Measurements from ENCODE around the gene PRAMEF17.
A peak's percentile ranks its signal among the peaks of the same experiment; 100 is the strongest.
"Not testable (repeated sequence)": the region's sequence is repeated elsewhere in the genome, so short reads cannot be mapped to it uniquely, and the experiment has no call there.

Gene PRAMEF17, protein sequence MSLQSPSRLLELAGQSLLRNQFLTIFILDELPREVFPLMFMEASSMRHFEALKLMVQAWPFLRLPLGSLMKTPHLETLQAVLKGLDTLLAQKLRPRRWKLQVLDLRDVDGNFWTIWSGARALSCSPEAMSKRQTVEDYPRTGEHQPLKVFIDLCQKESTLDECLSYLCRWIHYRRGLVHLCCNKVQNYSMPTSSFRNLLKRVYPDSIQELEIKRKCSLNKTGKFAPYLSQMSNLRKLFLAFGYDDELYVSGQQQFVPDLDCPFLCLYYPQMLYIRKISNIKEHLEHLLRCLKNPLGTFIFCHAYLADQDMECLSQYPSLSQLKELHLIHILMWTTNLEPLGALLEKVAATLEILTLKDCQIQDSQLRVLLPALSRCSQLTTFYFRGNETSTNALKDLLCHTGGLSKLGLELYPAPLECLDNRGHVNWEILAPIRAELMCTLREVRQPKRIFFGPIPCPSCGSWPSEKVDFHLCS

DNA sequence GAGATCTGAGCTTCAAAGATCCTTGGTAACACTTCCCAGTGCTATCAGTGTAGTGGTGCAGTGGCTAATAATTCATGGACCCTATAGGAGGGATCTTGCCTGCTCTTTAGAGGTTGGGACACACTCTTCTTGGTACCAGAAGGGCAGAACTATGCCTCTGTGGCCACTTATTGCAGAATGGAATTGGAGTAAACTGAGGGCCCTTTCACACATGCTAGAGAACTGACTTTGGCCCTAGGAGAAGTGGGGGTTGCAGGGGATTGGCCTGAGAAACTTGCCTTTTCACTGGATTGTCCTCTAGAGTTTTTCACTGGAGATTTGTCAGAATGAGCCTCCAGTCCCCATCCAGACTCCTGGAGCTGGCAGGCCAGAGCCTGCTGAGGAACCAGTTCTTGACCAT lies at the start of gene PRAMEF17:
Gene PRAMEF17 (plus strand): TSS at position 301 of the 400 bp plus-strand sequence. CDS start 26 bp downstream, at position 327.
- not testable (repeated sequence) for DNase-seq (ENCODE audit: low read depth)

DNA sequence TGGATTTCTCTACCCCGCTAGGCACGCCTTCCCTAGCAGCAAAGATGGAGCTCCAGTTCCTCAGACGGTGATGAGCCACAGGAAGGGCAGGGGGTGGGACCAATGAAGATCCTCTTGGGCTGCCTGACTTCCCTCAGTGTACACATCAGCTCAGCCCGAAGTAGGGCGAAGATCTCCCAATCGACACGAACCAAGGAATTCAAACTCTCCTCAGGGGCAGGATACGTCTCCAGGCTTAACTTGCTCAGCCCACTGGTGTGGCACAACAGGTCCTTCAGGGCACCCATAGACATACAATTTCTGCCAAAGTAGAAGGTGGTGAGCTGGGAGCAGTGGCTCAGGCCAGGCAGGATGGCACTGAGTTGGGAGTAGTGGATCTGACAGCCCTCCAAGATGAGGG lies 46.9 kb upstream of the PRAMEF17 start:
- not testable (repeated sequence) for DNase-seq (ENCODE audit: low read depth)

DNA sequence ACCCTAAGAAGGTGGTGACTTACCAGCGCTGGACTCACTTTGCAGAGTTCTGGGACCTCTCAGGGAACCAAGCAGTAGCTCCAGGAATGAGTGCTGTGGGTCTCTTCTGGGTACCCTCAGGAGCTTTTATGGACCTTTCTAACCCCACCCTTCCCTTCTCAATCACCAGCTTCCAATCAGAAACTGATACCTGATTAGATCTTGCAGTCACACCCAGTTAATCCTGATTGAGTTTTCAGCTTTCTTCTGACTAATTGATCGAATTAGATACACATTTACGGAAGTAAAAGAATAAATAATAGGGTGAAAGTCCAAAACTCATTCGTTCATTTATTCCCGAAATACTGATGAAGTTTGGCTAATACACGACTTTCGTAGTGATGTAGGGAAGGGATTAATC lies 42.4 kb upstream of the PRAMEF17 start, which contains the start of gene PRAMEF14:
Gene PRAMEF14 (minus strand): TSS at position 101 of the 400 bp plus-strand sequence. CDS start 1,820 bp downstream, outside the sequence.
- not testable (repeated sequence) for DNase-seq (ENCODE audit: low read depth)

DNA sequence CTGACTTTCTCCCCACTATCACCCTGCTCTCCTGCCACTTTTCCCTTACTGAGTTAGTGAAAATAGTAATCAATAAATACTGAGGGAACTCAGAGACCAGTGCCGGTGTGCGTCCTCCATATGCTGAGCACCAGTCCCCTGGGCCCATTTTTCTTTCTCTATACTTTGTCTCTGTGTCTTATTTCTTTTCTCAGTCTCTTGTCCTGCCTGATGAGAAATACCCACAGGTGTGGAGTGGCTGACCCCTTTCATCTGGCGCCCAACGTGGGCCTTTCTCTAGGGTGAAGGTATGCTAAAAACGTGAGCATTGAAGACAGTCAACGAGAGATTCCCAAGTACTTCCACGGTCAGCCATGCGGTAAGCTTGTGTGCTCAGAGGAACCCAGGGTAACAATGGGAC lies 36.0 kb upstream of the PRAMEF17 start:
- not testable (repeated sequence) for DNase-seq (ENCODE audit: low read depth)

DNA sequence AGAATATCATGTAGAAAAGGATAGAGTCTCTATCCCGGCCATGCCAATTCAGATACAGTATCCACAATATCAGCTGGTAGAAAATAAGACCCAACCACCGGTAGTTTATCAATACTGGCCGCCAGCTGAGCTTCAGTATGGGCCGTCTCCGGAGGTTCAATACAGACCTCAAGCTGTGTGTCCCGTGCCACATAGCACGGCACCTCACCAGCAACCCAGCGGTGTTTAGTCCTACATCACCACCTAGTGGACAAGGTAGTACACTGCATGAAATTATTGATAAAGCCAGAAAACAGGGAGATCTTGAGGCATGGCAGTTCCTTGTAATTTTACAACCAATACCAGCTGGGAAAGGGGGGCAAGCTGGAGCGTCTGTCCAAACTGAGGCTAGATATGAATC lies 35.0 kb upstream of the PRAMEF17 start:
- not testable (repeated sequence) for DNase-seq (ENCODE audit: low read depth)

DNA sequence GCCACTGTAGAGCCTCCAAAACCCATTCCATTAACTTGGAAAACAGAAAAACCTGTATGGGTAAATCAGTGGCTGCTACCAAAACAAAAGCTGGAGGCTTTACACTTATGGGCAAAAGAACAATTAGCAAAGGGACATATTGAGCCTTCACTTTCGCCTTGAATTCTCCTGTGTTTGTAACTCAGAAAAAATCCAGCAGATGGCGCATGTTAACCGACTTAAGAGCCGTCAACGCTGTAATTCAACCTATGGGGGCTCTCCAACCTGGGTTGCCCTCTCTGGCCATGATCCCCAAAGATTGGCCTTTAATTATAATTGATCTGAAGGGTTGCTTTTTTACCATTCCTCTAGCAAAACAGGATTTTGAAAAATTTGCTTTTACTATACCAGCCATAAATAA lies 32.7 kb upstream of the PRAMEF17 start:
- DNase-seq (ENCODE audit: low read depth): peak; percentile 13

DNA sequence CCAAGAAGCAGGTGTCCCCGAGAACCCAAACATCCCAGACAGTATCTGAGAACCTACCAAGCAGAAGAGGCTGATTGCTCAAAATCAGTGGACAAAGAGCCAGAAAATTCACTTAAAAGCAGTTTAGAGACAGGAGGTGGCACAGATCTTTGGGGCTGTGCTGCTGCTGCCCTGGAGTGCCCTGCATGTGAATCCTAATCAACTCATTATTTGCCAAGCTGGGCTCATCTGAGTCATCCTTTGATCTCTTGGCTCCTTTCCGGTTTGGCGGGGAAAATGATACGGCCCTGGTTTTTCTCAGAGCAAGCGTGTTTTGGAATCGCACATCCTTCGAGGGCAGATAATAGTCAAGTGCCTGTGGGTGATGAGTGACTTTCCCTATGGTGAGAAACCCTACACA lies 27.1 kb upstream of the PRAMEF17 start:
- DNase-seq (ENCODE audit: low read depth): not testable (repeated sequence)

DNA sequence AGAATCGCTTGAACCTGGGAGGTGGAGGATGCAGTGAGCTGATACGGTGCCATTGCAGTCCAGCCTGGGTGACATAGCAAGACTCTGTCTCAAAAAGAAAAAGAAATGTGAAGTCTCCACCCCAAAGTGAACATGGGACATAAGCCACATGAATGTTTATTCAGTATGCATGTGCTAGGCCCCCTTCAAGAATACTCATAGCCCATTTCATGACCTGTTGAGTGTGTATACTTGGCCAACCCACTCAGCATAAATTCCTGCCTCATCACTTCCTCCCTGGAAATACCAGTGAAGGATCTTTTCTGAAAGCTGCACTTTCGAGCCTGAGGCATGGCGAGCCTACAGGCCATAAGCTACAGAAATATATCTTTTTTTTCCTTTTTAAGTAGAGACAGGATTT lies 24.5 kb upstream of the PRAMEF17 start:
- not testable (repeated sequence) for DNase-seq (ENCODE audit: low read depth)

DNA sequence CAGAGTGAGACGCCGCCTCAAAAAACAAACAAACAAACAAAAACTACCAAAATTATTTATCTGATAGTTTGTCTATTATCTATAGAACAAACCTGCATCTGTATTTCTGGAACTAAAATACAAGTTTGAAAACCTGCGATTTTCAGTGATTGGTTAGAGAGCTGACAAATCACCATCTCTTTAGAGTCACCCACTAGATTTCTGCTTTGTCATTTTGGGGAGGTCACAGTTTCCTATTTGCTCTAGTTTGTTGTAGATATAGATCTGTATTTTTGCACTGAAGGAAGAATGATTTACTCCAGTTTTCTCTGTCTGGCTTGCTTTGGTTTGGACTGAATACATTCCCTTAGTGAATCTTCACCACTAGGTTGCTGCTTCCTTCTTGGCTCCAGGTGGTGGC lies 22.9 kb upstream of the PRAMEF17 start:
- not testable (repeated sequence) for DNase-seq (ENCODE audit: low read depth)

DNA sequence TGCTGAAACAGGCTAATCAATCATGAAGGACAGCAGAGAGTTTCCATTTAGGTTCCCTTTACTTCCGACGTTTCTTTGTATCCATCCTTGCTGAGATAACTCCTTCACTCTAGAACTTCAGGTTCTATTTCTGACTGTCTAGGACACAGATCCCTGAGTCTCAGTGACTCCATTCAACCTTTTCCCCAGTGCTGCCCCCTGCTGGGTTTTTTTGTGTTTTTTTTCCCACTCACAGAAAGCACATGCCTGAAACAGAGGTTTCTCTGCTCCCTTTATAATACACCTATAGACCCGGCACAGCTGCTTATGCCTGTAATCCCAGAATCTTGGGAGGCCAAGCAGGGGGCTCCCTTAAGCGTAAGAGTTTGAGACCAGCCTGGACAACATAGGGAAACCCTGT lies 20.9 kb upstream of the PRAMEF17 start:
- DNase-seq (ENCODE audit: low read depth): not testable (repeated sequence)

DNA sequence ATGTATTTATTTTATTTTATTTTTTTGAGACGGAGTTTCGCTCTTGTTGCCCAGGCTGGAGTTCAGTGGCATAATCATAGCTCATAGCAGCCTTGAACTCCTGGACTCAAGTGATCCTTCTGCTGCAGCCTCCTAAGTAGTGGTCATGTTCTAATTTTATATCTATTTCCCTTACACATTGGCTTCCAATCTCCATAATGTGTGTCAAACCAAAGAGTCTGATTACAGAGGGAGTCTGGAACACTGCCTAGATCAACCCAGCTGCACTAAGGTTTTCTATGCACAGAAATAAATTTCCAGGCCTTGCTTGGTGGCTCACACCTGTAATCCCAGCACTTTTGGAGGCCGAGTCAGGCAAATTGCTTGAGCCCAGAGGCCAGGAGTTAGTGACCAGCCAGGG lies 10.4 kb upstream of the PRAMEF17 start:
- DNase-seq (ENCODE audit: low read depth): not testable (repeated sequence)

DNA sequence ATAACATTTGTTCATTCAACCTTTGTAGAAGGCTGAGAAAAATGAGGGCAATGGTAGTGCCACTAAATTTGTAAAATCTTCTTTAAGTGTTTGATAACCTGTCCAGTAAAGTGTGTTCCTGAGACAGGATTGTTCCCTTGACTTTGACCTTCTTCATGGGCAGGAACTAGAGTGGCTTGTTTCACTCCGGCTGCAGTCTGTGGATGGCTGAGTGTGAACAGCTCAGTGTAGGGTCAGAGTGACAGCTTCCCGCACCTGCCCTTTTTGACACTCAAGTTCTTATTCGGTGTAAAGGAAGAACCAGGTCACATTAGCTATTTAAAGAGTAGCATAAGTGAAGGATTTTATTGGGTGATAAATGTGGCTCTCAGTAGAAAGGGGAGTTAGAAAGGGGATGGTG lies 9.1 kb upstream of the PRAMEF17 start:
- DNase-seq (ENCODE audit: low read depth): not testable (repeated sequence)

DNA sequence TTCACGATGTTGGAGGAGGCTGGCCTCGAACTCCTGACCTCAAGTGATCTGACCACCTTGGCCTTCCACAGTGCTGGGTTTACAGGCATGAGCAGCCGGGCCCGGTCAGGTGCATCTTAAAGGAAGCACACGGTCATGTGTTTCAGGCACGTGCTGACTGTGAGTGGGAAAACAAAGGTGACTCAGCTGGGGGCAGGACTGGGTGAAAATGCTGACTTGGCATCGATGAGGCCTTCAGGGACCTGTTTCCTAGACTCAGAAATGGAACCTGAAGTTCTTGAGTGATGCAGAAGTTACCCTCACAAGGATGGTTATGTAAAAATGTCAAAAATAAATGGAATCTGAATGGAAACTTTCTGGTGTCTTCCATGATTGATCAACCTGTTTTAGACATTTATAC lies 3.6 kb downstream of the PRAMEF17 start:
- not testable (repeated sequence) for DNase-seq (ENCODE audit: low read depth)

DNA sequence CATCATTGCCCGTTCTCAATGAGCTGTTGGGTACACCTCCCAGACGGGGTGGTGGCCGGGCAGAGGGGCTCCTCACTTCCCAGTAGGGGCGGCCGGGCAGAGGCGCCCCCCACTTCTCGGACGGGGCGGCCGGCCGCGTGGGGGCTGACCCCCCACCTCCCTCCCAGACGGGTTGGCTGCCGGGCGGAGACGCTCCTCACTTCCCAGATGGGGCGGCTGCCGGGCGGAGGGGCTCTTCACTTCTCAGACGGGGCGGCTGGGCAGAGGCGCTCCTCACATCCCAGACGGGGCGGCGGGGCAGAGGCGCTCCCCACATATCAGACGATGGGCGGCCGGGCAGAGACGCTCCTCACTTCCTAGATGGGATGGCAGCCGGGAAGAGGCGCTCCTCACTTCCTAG lies 5.3 kb downstream of the PRAMEF17 start:
- DNase-seq (ENCODE audit: low read depth): not testable (repeated sequence)

DNA sequence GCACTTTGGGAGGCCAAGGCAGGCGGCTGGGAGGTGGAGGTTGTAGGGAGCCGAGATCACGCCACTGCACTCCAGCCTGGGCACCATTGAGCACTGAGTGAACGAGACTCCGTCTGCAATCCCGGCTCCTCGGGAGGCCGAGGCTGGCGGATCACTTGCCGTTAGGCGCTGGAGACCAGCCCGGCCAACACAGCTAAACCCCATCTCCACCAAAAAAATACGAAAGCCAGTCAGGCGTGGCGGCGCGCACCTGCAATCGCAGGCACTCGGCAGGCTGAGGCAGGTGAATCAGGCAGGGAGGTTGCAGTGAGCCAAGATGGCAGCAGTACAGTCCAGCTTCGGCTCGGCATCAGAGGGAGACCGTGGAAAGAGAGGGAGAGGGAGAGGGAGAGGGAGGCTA lies 5.9 kb downstream of the PRAMEF17 start:
- not testable (repeated sequence) for DNase-seq (ENCODE audit: low read depth)

DNA sequence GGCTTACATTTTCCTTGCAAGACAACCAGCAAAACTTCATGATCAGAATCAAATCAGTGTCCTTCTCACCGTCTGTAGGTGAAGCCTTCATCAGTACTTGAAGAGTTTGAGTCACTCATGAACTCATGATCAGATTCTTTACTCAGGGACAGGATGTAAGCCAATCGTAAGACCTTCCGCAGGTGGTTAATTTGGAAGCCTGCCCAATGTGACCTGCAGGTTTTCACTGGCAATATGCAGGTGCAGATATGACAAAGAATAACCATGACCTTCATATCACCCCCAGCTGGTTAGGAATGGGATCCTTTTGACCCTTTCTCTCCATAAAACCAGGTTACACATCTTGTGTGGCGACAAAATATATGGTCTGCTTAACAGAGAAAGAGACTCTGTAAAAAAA lies 18.4 kb downstream of the PRAMEF17 start:
- no peak for DNase-seq (ENCODE audit: low read depth)

DNA sequence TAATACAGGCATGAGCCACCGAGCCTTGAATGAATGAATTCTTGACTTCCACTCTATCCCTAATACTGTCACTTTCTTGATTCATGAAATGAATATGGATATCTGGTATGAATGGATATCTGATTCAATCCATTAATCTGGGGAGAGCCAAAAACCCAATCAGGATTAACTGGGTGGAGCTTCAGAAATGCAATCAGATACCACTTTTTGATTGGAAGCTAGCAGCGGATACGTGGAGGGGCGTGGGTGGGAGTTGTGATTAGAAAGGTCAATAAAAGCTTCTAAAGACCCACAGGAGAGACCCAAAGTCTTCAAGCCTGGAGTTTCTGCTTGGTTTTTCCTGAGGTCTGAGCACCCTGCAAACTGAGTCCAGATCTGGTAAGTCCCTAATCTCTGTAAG lies 20.7 kb downstream of the PRAMEF17 start, which contains the start of gene PRAMEF20:
Gene PRAMEF20 (plus strand): TSS at position 301 of the 400 bp plus-strand sequence. CDS start 5,905 bp downstream, outside the sequence.
- not testable (repeated sequence) for DNase-seq (ENCODE audit: low read depth)

DNA sequence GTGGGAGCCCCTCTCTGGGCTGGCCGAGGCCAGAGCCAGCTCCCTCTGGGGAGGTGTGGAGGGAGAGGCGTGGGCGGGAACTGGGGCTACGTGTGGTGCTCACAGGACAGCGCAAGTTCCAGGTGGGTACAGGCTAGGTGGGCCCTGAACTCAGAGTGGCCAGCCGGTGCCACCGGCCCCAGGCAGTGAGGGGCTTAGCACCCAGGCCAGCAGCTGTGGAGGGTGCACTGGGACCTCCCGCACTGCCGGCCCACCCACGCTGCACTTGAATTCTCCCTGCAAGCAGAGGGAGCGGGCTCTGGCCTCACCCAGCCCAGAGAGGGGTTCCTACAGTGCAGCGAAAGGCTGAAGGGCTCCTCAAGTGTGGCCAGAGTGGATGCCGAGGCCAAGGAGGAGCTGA lies 41.1 kb downstream of the PRAMEF17 start:
- DNase-seq (ENCODE audit: low read depth): no peak

DNA sequence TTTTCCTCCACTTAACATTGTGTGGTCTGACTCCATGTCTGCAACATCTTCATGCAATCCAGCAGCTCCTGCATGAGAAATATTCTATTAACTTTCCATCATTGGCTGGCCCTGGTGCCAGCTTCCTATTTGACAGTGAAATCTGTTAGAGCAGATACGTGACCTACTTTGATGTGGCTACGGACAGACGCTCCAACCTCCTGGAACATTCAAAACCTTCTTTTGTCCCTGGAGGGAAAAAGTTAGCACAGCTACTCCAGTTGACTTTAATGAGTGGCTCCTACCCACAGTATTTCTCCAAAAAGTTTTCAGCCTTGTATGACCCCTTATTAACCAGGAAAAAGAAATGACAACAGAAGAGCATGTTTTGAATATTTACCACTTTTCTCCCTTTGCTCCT lies 42.8 kb downstream of the PRAMEF17 start:
- DNase-seq (ENCODE audit: low read depth): no peak

DNA sequence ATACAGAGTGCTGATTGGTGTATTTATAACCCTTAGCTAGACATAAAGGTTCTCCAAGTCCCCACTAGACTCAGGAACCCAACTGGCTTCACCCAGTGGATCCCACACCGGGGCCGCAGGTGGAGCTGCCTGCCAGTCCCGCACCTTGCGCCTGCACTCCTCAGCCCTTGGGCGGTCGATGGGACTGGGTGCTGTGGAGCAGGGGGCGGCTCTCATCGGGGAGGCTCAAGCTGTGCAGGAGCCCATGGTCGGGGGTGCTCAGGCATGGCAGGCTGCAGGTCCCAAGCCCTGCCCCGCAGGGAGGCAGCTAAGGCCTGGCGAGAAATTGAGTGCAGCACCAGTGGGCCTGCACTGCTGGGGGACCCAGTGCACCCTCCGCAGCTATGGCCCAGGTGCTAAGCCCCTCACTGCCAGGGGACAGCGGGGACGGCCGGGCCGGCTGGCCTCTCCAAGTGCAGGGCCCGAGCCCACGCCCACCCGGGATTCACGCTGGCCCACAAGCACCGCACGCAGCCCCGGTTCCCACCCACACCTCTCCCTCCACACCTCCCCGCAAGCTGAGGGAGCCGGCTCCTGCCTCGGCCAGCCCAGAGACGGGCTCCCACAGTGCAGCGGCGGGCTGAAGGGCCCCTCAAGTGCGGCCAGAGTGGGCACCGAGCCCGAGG lies 44.4 kb downstream of the PRAMEF17 start:
- DNase-seq (ENCODE audit: low read depth): not testable (repeated sequence)

DNA sequence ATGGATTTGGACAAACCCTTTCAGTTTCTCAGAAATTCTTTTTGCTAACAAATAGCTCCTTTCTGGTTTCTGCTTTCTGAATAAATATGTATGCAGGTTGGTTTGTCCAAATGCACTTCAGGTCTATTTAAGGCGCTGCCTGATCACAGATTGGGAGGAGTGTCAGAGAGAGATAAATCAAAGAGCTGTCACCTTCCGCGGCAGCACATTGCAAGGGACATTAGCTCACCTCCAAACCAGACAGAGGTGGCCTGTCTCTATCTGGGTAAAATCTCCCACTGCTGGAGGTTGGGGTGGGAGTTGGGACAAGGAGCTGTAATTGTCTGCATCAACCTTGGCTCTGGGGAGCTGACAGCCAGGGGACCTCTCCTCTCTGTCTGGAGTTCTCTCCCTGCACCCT lies 46.0 kb downstream of the PRAMEF17 start:
- no peak for DNase-seq (ENCODE audit: low read depth)

DNA sequence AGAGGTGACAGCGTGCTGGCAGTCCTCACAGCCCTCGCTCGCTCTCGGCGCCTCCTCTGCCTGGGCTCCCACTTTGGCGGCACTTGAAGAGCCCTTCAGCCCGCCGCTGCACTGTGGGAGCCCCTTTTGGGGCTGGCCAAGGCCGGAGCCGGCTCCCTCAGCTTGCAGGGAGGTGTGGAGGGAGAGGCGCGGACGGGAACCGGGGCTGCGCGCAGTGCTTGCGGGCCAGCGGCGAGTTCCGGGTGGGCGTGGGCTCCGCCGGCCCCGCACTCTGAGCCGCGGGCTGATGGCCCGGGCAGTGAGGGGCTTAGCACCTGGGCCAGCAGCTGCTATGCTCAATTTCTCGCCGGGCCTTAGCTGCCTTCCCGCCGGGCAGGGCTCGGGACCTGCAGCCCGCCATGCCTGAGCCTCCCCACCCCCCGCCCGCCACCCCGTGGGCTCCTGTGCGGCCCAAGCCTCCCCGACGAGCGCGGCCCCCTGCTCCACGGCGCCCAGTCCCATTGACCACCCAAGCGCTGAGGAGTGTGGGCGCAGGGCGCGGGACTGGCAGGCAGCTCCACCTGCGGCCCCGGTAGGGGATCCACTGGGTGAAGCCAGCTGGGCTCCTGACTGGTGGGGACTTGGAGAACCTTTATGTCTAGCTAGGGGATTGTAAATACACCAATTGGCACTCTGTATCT lies 49.8 kb downstream of the PRAMEF17 start:
- DNase-seq (ENCODE audit: low read depth): not testable (repeated sequence)

Data from stromal cell of bone marrow (primary cell).